H9 (cell line): ENCODE measurements around the gene RAMP3. TPM values are rescaled to one million over a fixed set of nuclear protein-coding genes. Genes with fewer than 3 reads are reported as not detected.
A peak's percentile ranks its signal among the peaks of the same experiment; 100 is the strongest.

ENCODE experiments used
- DNase-seq: peaks from one replicate; pipeline ENCODE4 v3.0.0-alpha.2; 2017
- H2AFZ ChIP-seq: one replicate; pipeline ENCODE4 v1.6.1; 2013; ENCODE audit warnings: mild to moderate bottlenecking, low read length, control low read depth, moderate library complexity
- H2AK5ac ChIP-seq: 2 replicates; pipeline ENCODE4 v1.6.1; 2013; ENCODE audit warnings: low read length, control low read depth, mixed read lengths; ENCODE audit not compliant: insufficient read length
- H2BK120ac ChIP-seq: one replicate; pipeline ENCODE4 v1.6.1; 2013; ENCODE audit warnings: low read depth, mild to moderate bottlenecking, low read length, control low read depth, inconsistent platforms; ENCODE audit not compliant: poor library complexity, severe bottlenecking
- H2BK12ac ChIP-seq: 2 replicates; pipeline ENCODE4 v1.6.1; 2013; ENCODE audit warnings: low read length, control low read depth, mixed read lengths, low read depth; ENCODE audit not compliant: insufficient read length
- H2BK15ac ChIP-seq: 2 replicates; pipeline ENCODE4 v1.6.1; 2013; ENCODE audit warnings: low read depth, low read length, control low read depth
- H2BK20ac ChIP-seq: one replicate; pipeline ENCODE4 v1.6.1; 2013; ENCODE audit warnings: low read depth, mild to moderate bottlenecking, low read length, control low read depth, inconsistent platforms; ENCODE audit not compliant: poor library complexity, severe bottlenecking
- H2BK5ac ChIP-seq: 2 replicates; pipeline ENCODE4 v1.6.1; 2013; ENCODE audit warnings: low read length, control low read depth, mixed read lengths; ENCODE audit not compliant: insufficient read length
- H3K14ac ChIP-seq: 2 replicates; pipeline ENCODE4 v1.6.1; 2013; ENCODE audit warnings: low read length, control low read depth; ENCODE audit not compliant: insufficient read depth
- H3K18ac ChIP-seq: 2 replicates; pipeline ENCODE4 v1.6.1; 2013; ENCODE audit warnings: low read depth, mild to moderate bottlenecking, mixed read lengths, low read length, control low read depth; ENCODE audit not compliant: insufficient read length
- H3K23ac ChIP-seq: 2 replicates; pipeline ENCODE4 v1.6.1; 2013; ENCODE audit warnings: low read length, control low read depth, mixed read lengths, low read depth; ENCODE audit not compliant: insufficient read length
- H3K23me2 ChIP-seq: 2 replicates; pipeline ENCODE4 v1.6.1; 2013; ENCODE audit warnings: low read depth, mild to moderate bottlenecking, mixed read lengths, low read length, control low read depth; ENCODE audit not compliant: insufficient read length, poor library complexity, severe bottlenecking
- H3K27ac ChIP-seq: 2 replicates; pipeline ENCODE4 v1.5.1; 2013; ENCODE audit warnings: low read length, control low read depth, mixed read lengths, low read depth; ENCODE audit not compliant: insufficient read length
- H3K27me3 ChIP-seq: 2 replicates; pipeline ENCODE4 v1.6.1; 2013; ENCODE audit warnings: low read length, control low read depth, inconsistent platforms; ENCODE audit not compliant: insufficient read depth
- H3K4ac ChIP-seq: 2 replicates; pipeline ENCODE4 v1.6.1; 2013; ENCODE audit warnings: low read depth, mild to moderate bottlenecking, control low read depth, inconsistent platforms, low read length, moderate library complexity
- H3K4me1 ChIP-seq: 2 replicates; pipeline ENCODE4 v1.6.1; 2013; ENCODE audit warnings: low read length, control low read depth, inconsistent platforms; ENCODE audit not compliant: insufficient read depth
- H3K4me2 ChIP-seq: 2 replicates; pipeline ENCODE4 v1.6.1; 2013; ENCODE audit warnings: low read length, control low read depth, mixed read lengths; ENCODE audit not compliant: insufficient read length, insufficient read depth
- H3K56ac ChIP-seq: 2 replicates; pipeline ENCODE4 v1.6.1; 2013; ENCODE audit warnings: low read depth, mild to moderate bottlenecking, mixed read lengths, low read length, control low read depth; ENCODE audit not compliant: insufficient read length
- H3K79me1 ChIP-seq: 2 replicates; pipeline ENCODE4 v1.6.1; 2013; ENCODE audit warnings: low read depth, mild to moderate bottlenecking, moderate library complexity, low read length, control low read depth, inconsistent platforms; ENCODE audit not compliant: insufficient read depth, poor library complexity, severe bottlenecking
- H3K79me2 ChIP-seq: 2 replicates; pipeline ENCODE4 v1.6.1; 2013; ENCODE audit warnings: low read length, control low read depth, inconsistent platforms; ENCODE audit not compliant: insufficient read depth
- H3K9ac ChIP-seq: 2 replicates; pipeline ENCODE4 v1.6.1; 2013; ENCODE audit warnings: low read length, control low read depth, mixed read lengths; ENCODE audit not compliant: insufficient read length; ENCODE audit errors: extremely low read depth
- H3K9me3 ChIP-seq: one replicate; pipeline ENCODE4 v1.6.1; 2013; ENCODE audit warnings: low read depth, low read length, inconsistent platforms; ENCODE audit not compliant: control insufficient read depth
- H3T11ph ChIP-seq: one replicate; pipeline ENCODE4 v1.6.1; 2013; ENCODE audit warnings: mild to moderate bottlenecking, low read length, control low read depth, inconsistent platforms
- H4K20me1 ChIP-seq: one replicate; pipeline ENCODE4 v1.6.1; 2013; ENCODE audit not compliant: control insufficient read depth, insufficient read length, insufficient read depth
- H4K5ac ChIP-seq: 2 replicates; pipeline ENCODE4 v1.6.1; 2013; ENCODE audit warnings: low read depth, mild to moderate bottlenecking, mixed read lengths, low read length, control low read depth; ENCODE audit not compliant: insufficient read length
- H4K8ac ChIP-seq: replicated peaks from 2 replicates; pipeline ENCODE4 v1.6.1; 2013; ENCODE audit warnings: low read length, control low read depth, mixed read lengths, low read depth; ENCODE audit not compliant: insufficient read length
- H4K91ac ChIP-seq: 2 replicates; pipeline ENCODE4 v1.6.1; 2013; ENCODE audit warnings: low read depth, mild to moderate bottlenecking, moderate library complexity, mixed read lengths, low read length, control low read depth; ENCODE audit not compliant: insufficient read length
- H3K27ac Mint-ChIP-seq, 3 experiments: 2 replicates in 2 of 3; 3 replicates in 1 of 3; pipeline ENCODE4 v1.8.0; 2020 to 2021; ENCODE audit warnings: mixed read lengths in 3 of 3, mild to moderate bottlenecking in 1 of 3, moderate library complexity in 1 of 3
- H3K27me3 Mint-ChIP-seq: 2 replicates; pipeline ENCODE4 v1.8.0; 2021; ENCODE audit warnings: low read depth, mild to moderate bottlenecking, moderate library complexity, mixed read lengths
- H3K36me3 Mint-ChIP-seq, 3 experiments: 2 replicates in 2 of 3; 3 replicates in 1 of 3; pipeline ENCODE4 v1.8.0; 2020 to 2021; ENCODE audit warnings: low read depth in 3 of 3, mixed read lengths in 3 of 3; ENCODE audit not compliant: insufficient read depth in 1 of 3
- H3K4me1 Mint-ChIP-seq, 2 experiments: 2 replicates each; pipeline ENCODE4 v1.8.0; 2020; ENCODE audit warnings: mixed read lengths in 2 of 2
- H3K4me3 Mint-ChIP-seq, 2 experiments: 2 replicates in 1 of 2; 3 replicates in 1 of 2; pipeline ENCODE4 v1.8.0; 2020 to 2021; ENCODE audit warnings: mild to moderate bottlenecking in 2 of 2, mixed read lengths in 2 of 2, moderate library complexity in 1 of 2
- H3K9me3 Mint-ChIP-seq, 2 experiments: 2 replicates in 1 of 2; 3 replicates in 1 of 2; pipeline ENCODE4 v1.8.0; 2020; ENCODE audit warnings: mild to moderate bottlenecking in 2 of 2, mixed read lengths in 2 of 2, moderate library complexity in 1 of 2
- WGBS: extraction: QIAGEN DNeasy Blood & Tissue Kit; methylation state at CpG from one replicate; pipeline ENCODE4 v1.1.7; 2013; ENCODE audit warnings: missing lambda C conversion rate, low lambda C conversion rate, mixed read lengths; ENCODE audit not compliant: insufficient read length; ENCODE audit errors: extremely low coverage; 5-methylcytosine and 5-hydroxymethylcytosine counted together
- total RNA-seq: library from RNA; stranded (reverse); gene quantifications from 2 replicates; pipeline ENCODE4 v1.2.1, GENCODE V29; 2021
- TF ChIP-seq, protein P1 (sequence below): fragments of 200-600 bp; sonication (generic); conservative IDR thresholded peaks from 3 replicates; pipeline ENCODE4 v1.8.0; 2021; ENCODE audit warnings: antibody characterized with exemption, mild to moderate bottlenecking

The RAMP3 gene
- total RNA-seq, 1 experiment from 2014 or later, result 0.63 TPM

DNA sequence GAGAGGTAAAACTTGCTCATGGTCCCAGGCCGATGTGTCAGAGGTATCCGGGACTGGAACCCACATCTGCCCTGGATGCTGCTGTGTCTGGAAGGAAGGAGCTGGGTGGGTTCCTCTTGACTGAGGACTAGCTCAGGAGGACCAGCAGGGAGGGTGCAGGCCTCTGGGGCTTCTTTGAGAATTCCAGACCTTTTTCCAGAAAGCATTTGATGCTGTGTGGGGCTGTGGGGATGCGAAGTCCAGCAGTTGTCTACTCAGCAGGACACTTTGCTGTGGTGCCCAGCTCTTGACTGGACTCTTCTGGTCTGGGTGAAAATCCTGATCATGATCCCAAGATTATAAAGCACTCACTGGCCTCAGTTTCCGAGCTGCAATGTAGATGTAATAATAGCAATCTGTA, 1.7 kb downstream of the RAMP3 start:
- Histone ChIP-seq H2BK15ac (no peak overlapping the region), H3K56ac (no peak overlapping the region), H3K9me3 (no peaks in the 10 kb centered on the region), H3K4me1 (no peaks in the 10 kb centered on the region), H2BK20ac (no peak overlapping the region), H3K79me2 (no peaks in the 10 kb centered on the region), H3K4me2 (no peak overlapping the region), H4K20me1 (no peaks in the 10 kb centered on the region), H3K79me1 (no peaks in the 10 kb centered on the region), H3K23me2 (peaks cover 2% of the 10 kb centered on the region), H2BK12ac (no peak overlapping the region), H2AK5ac (no peak overlapping the region), H3K4ac (no peak overlapping the region), H3K23ac (no peak overlapping the region), H2BK120ac (no peak overlapping the region), H4K5ac (no peak overlapping the region), H3K9ac (no peak overlapping the region), H4K8ac (no peak overlapping the region), H3K18ac (no peak overlapping the region), H3K27me3 (peaks cover 10% of the 10 kb centered on the region; the same call in 1 of the 2 replicates), H3K14ac (no peak overlapping the region), H2BK5ac (no peak overlapping the region), H3K27ac (no peak overlapping the region), H4K91ac (no peak overlapping the region), H3T11ph (no peak overlapping the region), H2AFZ (no peak overlapping the region)
- Mint-ChIP-seq H3K4me3 (peak overlapping the region in 1 of 2 experiments; percentile 26; a peak in 2 of 5 replicates), H3K4me1 (peaks cover 15 to 16% of the 10 kb centered on the region in 2 experiments), H3K9me3 (no peaks in the 10 kb centered on the region; a peak in 1 of 5 replicates), H3K36me3 (no peaks in the 10 kb centered on the region; a peak in 1 of 7 replicates), H3K27me3 (peaks cover 45% of the 10 kb centered on the region), H3K27ac (no peak overlapping the region)
- TF ChIP-seq, protein P1, sequence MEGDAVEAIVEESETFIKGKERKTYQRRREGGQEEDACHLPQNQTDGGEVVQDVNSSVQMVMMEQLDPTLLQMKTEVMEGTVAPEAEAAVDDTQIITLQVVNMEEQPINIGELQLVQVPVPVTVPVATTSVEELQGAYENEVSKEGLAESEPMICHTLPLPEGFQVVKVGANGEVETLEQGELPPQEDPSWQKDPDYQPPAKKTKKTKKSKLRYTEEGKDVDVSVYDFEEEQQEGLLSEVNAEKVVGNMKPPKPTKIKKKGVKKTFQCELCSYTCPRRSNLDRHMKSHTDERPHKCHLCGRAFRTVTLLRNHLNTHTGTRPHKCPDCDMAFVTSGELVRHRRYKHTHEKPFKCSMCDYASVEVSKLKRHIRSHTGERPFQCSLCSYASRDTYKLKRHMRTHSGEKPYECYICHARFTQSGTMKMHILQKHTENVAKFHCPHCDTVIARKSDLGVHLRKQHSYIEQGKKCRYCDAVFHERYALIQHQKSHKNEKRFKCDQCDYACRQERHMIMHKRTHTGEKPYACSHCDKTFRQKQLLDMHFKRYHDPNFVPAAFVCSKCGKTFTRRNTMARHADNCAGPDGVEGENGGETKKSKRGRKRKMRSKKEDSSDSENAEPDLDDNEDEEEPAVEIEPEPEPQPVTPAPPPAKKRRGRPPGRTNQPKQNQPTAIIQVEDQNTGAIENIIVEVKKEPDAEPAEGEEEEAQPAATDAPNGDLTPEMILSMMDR, result no peak
- WGBS, result no CpG with 5 or more reads among the region's 4 CpGs
- no peak for DNase-seq
